Measurements from ENCODE around the gene ARL14EPL. TPM values are rescaled to one million over a fixed set of nuclear protein-coding genes. Genes with fewer than 3 reads are reported as not detected.

Gene ARL14EPL
- total and polyA plus RNA-seq, 2 donors (not counting 3 experiments of a cell fraction or from before 2014, with no cell fraction given), result 0.10 to 0.58 TPM

- CTCF ChIA-PET, result no interaction called here
- H3K9ac ChIP-seq (replicated peaks; ENCODE audit: extremely low read depth, insufficient read depth, low read length), result no peak overlapping the region
- no peaks in the 10 kb centered on the region for H3K79me2 ChIP-seq (ENCODE audit: control insufficient read depth, insufficient read depth, low read length)
- TF ChIP-seq GATA2 (IDR thresholded peaks at IDR 0.05; ENCODE audit: insufficient read depth, insufficient read length, low read depth, low read length), result no peak
- TF ChIP-seq EZH2 (IDR thresholded peaks at IDR 0.05; ENCODE audit: borderline replicate concordance, low read depth, low read length, severe bottlenecking), result no peak
- no peak for TF ChIP-seq POLR2A (IDR thresholded peaks at IDR 0.05; ENCODE audit: low read depth, low read length)
- no peak for TF ChIP-seq MAX (IDR thresholded peaks at IDR 0.05; ENCODE audit: insufficient read depth, insufficient read length)
- no peak overlapping the region for H3K27ac ChIP-seq (ENCODE audit: insufficient read depth, low read depth, low read length)
- H3K4me1 ChIP-seq (ENCODE audit: control insufficient read depth, extremely low read depth, insufficient read depth, low read length), result no peaks in the 10 kb centered on the region
- dilution Hi-C loops (cut with MboI; ENCODE audit: extremely low pct_ligation_motif_present, low sequenced_read_pairs) (no loop called here), intact Hi-C loops (cut with micrococcal nuclease) (no loop called here)
- no peaks in the 10 kb centered on the region for H3K36me3 ChIP-seq (ENCODE audit: control insufficient read depth in 2 of 2, extremely low read depth in 1 of 2, insufficient read depth in 2 of 2, low read length in 2 of 2)
- H3K4me3 ChIP-seq (replicated peaks in 1 of 3; ENCODE audit: insufficient read depth in 1 of 3, low read depth in 1 of 3, low read length in 3 of 3), result no peak overlapping the region
- no peak overlapping the region for H3K4me2 ChIP-seq (ENCODE audit: insufficient read depth, low read length)
- H3K9me1 ChIP-seq (replicated peaks; ENCODE audit: control insufficient read depth, extremely low read depth, insufficient read depth, low read length), result no peaks in the 10 kb centered on the region
- DNase-seq (ENCODE audit: low read depth, low spot score) (no peak), FAIRE-seq (no peak)
- H4K20me1 ChIP-seq (replicated peaks; ENCODE audit: control insufficient read depth, extremely low read depth, insufficient read depth, low read length), result no peaks in the 10 kb centered on the region
- POLR2A ChIA-PET, result no interaction called here
- peaks cover 0 to 2% of the 10 kb centered on the region in 2 experiments for H3K27me3 ChIP-seq (ENCODE audit: control insufficient read depth in 2 of 2, insufficient read depth in 2 of 2, low read length in 2 of 2)
- no TSS peak for BruUV-seq (replicated peaks)
- no peak overlapping the region for H2AFZ ChIP-seq (ENCODE audit: low read depth, low read length)
- no peaks in the 10 kb centered on the region for H3K9me3 ChIP-seq (replicated peaks; ENCODE audit: control insufficient read depth, insufficient read depth, low read length)
Measured at GRCh38 chr5:116045821-116046220, 13.5 kb downstream of the ARL14EPL start.

GRCh38 chr5:116046261-116046660 is 14.0 kb downstream of the ARL14EPL start:
- intact Hi-C loops (cut with micrococcal nuclease), result no loop called here
- Histone ChIP-seq H3K79me2 (ENCODE audit: control insufficient read depth, insufficient read depth, low read length) (no peaks in the 10 kb centered on the region), H3K4me3 (replicated peaks in 1 of 3; ENCODE audit: insufficient read depth in 1 of 3, low read depth in 1 of 3, low read length in 3 of 3) (no peak overlapping the region), H3K27me3 (ENCODE audit: control insufficient read depth in 2 of 2, insufficient read depth in 2 of 2, low read length in 2 of 2) (peaks cover 0 to 2% of the 10 kb centered on the region in 2 experiments), H3K27ac (ENCODE audit: insufficient read depth, low read depth, low read length) (no peak overlapping the region), H4K20me1 (replicated peaks; ENCODE audit: control insufficient read depth, extremely low read depth, insufficient read depth, low read length) (no peaks in the 10 kb centered on the region), H3K9me1 (replicated peaks; ENCODE audit: control insufficient read depth, extremely low read depth, insufficient read depth, low read length) (no peaks in the 10 kb centered on the region), H2AFZ (ENCODE audit: low read depth, low read length) (no peak overlapping the region), H3K9me3 (replicated peaks; ENCODE audit: control insufficient read depth, insufficient read depth, low read length) (no peaks in the 10 kb centered on the region), H3K4me1 (ENCODE audit: control insufficient read depth, extremely low read depth, insufficient read depth, low read length) (no peaks in the 10 kb centered on the region), H3K9ac (replicated peaks; ENCODE audit: extremely low read depth, insufficient read depth, low read length) (no peak overlapping the region), H3K36me3 (ENCODE audit: control insufficient read depth in 2 of 2, extremely low read depth in 1 of 2, insufficient read depth in 2 of 2, low read length in 2 of 2) (no peaks in the 10 kb centered on the region), H3K4me2 (ENCODE audit: insufficient read depth, low read length) (no peak overlapping the region)
- ChIA-PET POLR2A (no interaction called here), CTCF (no interaction called here)
- DNase-seq (ENCODE audit: low read depth, low spot score), result no peak
- dilution Hi-C loops (cut with MboI; ENCODE audit: extremely low pct_ligation_motif_present, low sequenced_read_pairs), result no loop called here
- BruUV-seq (replicated peaks), result no TSS peak
- FAIRE-seq, result no peak
- TF ChIP-seq POLR2AphosphoS5 (IDR thresholded peaks at IDR 0.05; ENCODE audit: insufficient read depth, low read depth, low read length), result no peak
- TF ChIP-seq EZH2 (IDR thresholded peaks at IDR 0.05; ENCODE audit: borderline replicate concordance, low read depth, low read length, severe bottlenecking), result no peak
- no peak for TF ChIP-seq MYC (IDR thresholded peaks at IDR 0.05; ENCODE audit: low read depth, low read length)
- TF ChIP-seq POLR2A (IDR thresholded peaks at IDR 0.05; ENCODE audit: low read depth, low read length), result no peak
- no peak for TF ChIP-seq JUN (IDR thresholded peaks at IDR 0.05; ENCODE audit: borderline replicate concordance, insufficient read depth, insufficient read length, low read depth)
- TF ChIP-seq MAX (IDR thresholded peaks at IDR 0.05; ENCODE audit: insufficient read depth, insufficient read length), result no peak
- no peak for TF ChIP-seq GATA2 (IDR thresholded peaks at IDR 0.05; ENCODE audit: insufficient read depth, insufficient read length, low read depth, low read length)
- TF ChIP-seq CTCF (IDR thresholded peaks at IDR 0.05; ENCODE audit: extremely low read depth in 1 of 2, insufficient read depth in 1 of 2, low read depth in 1 of 2, low read length in 2 of 2), result no peak
- TF ChIP-seq FOS (IDR thresholded peaks at IDR 0.05; ENCODE audit: borderline replicate concordance, insufficient read depth, low read length), result no peak
